Hepatocyte (in vitro differentiated cells): ENCODE measurements around the gene PACRG.

Experiments used
- EZH2 ChIP-seq: fragments of 200-600 bp; sonication (generic); IDR thresholded peaks from 2 replicates; pipeline ENCODE4 v1.6.1; 2016; ENCODE audit warnings: antibody characterized with exemption, mild to moderate bottlenecking, borderline replicate concordance
- EZH2phosphoT487 ChIP-seq: fragments of 200-600 bp; sonication (generic); IDR thresholded peaks from one replicate; pipeline ENCODE4 v1.6.1; 2018; ENCODE audit warnings: antibody characterized with exemption, mild to moderate bottlenecking, low read depth, moderate library complexity; ENCODE audit not compliant: unreplicated experiment, severe bottlenecking
- TF ChIP-seq, protein P1 (sequence below): fragments of 200-600 bp; sonication (generic); IDR thresholded peaks from 2 replicates; pipeline ENCODE4 v1.5.1; 2016; ENCODE audit warnings: antibody characterized with exemption, mild to moderate bottlenecking; ENCODE audit not compliant: poor library complexity

DNA sequence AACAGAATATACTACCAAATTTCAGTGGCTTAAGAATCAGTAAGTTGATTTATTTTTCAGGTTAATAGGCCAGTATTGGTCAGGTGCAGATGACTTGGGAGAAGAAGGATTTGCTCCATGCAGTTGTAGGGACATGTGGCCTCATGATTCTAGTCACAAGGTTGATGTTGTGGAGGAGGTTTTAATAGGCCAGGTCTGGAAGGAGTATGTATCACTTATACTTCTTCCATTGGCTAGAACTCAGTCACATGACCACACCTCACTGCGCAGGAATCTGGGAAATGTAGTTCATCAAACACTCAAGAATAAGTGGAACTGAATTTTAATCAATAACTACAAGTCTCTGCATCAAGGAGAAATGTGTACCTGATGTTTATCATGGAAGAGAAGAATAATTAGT lies 405.2 kb downstream of the PACRG start:
- TF ChIP-seq, protein P1, sequence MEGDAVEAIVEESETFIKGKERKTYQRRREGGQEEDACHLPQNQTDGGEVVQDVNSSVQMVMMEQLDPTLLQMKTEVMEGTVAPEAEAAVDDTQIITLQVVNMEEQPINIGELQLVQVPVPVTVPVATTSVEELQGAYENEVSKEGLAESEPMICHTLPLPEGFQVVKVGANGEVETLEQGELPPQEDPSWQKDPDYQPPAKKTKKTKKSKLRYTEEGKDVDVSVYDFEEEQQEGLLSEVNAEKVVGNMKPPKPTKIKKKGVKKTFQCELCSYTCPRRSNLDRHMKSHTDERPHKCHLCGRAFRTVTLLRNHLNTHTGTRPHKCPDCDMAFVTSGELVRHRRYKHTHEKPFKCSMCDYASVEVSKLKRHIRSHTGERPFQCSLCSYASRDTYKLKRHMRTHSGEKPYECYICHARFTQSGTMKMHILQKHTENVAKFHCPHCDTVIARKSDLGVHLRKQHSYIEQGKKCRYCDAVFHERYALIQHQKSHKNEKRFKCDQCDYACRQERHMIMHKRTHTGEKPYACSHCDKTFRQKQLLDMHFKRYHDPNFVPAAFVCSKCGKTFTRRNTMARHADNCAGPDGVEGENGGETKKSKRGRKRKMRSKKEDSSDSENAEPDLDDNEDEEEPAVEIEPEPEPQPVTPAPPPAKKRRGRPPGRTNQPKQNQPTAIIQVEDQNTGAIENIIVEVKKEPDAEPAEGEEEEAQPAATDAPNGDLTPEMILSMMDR: no peak
- TF ChIP-seq EZH2phosphoT487 (no peak), EZH2 (no peak)
